ENCODE results near the gene ZNF503.

ZNF503 gene

GRCh38 chr10:75405598-75406461 is 4.3 kb upstream of the ZNF503 start:
- no peak overlapping the region for H3K9ac ChIP-seq (ENCODE audit: low read length)
- H3K27me3 ChIP-seq (ENCODE audit: low read depth, low read length): no peaks in the 10 kb centered on the region
- no peak overlapping the region for H2AFZ ChIP-seq (ENCODE audit: low read depth, low read length)
- TF ChIP-seq EZH2phosphoT487 (IDR thresholded peaks at IDR 0.05; ENCODE audit: low read depth): no peak
- no peak for TF ChIP-seq CTCF (IDR thresholded peaks at IDR 0.05; ENCODE audit: low read depth, low read length)
- H4K20me1 ChIP-seq (ENCODE audit: insufficient read depth, low read length): no peaks in the 10 kb centered on the region
- no peaks in the 10 kb centered on the region for H3K4me1 ChIP-seq (ENCODE audit: low read length)
- H3K4me2 ChIP-seq (ENCODE audit: low read length): no peak overlapping the region
- no peaks in the 10 kb centered on the region for H3K9me3 ChIP-seq (ENCODE audit: insufficient read depth, low read length)
- no peak overlapping the region for H3K27ac ChIP-seq (ENCODE audit: low read length)
- H3K36me3 ChIP-seq (replicated peaks; ENCODE audit: low read depth, low read length): no peaks in the 10 kb centered on the region
- H3K4me3 ChIP-seq (ENCODE audit: low read length): no peak overlapping the region
- no peaks in the 10 kb centered on the region for H3K79me2 ChIP-seq (ENCODE audit: low read length)

GRCh38 chr10:75404815-75405597 is 3.4 kb upstream of the ZNF503 start:
- Histone ChIP-seq H3K9me3 (ENCODE audit: insufficient read depth, low read length) (no peaks in the 10 kb centered on the region), H3K27me3 (ENCODE audit: low read depth, low read length) (no peaks in the 10 kb centered on the region), H3K4me1 (ENCODE audit: low read length) (no peaks in the 10 kb centered on the region), H3K27ac (ENCODE audit: low read length) (no peak overlapping the region), H3K4me2 (ENCODE audit: low read length) (no peak overlapping the region), H3K79me2 (ENCODE audit: low read length) (no peaks in the 10 kb centered on the region), H3K9ac (ENCODE audit: low read length) (no peak overlapping the region), H2AFZ (ENCODE audit: low read depth, low read length) (no peak overlapping the region), H3K4me3 (ENCODE audit: low read length) (no peak overlapping the region), H4K20me1 (ENCODE audit: insufficient read depth, low read length) (no peaks in the 10 kb centered on the region), H3K36me3 (replicated peaks; ENCODE audit: low read depth, low read length) (no peaks in the 10 kb centered on the region)
- TF ChIP-seq EZH2phosphoT487 (IDR thresholded peaks at IDR 0.05; ENCODE audit: low read depth): no peak
- no peak for TF ChIP-seq CTCF (IDR thresholded peaks at IDR 0.05; ENCODE audit: low read depth, low read length)

GRCh38 chr10:75403939-75404814 is 2.6 kb upstream of the ZNF503 start:
- H3K79me2 ChIP-seq (ENCODE audit: low read length): no peaks in the 10 kb centered on the region
- no peak overlapping the region for H3K27ac ChIP-seq (ENCODE audit: low read length)
- H3K4me3 ChIP-seq (ENCODE audit: low read length): no peak overlapping the region
- H3K4me2 ChIP-seq (ENCODE audit: low read length): no peak overlapping the region
- no peaks in the 10 kb centered on the region for H3K27me3 ChIP-seq (ENCODE audit: low read depth, low read length)
- H2AFZ ChIP-seq (ENCODE audit: low read depth, low read length): no peak overlapping the region
- TF ChIP-seq CTCF (IDR thresholded peaks at IDR 0.05; ENCODE audit: low read depth, low read length) (no peak), EZH2phosphoT487 (IDR thresholded peaks at IDR 0.05; ENCODE audit: low read depth) (no peak)
- no peaks in the 10 kb centered on the region for H3K36me3 ChIP-seq (replicated peaks; ENCODE audit: low read depth, low read length)
- H3K4me1 ChIP-seq (ENCODE audit: low read length): no peaks in the 10 kb centered on the region
- no peaks in the 10 kb centered on the region for H3K9me3 ChIP-seq (ENCODE audit: insufficient read depth, low read length)
- H4K20me1 ChIP-seq (ENCODE audit: insufficient read depth, low read length): no peaks in the 10 kb centered on the region
- H3K9ac ChIP-seq (ENCODE audit: low read length): no peak overlapping the region

Measured in OCI-LY3 (cell line).